GM19351 (cell line): ENCODE measurements around the gene METTL16.

Experiments used
- ATAC-seq: cut with Tn5 transposase; IDR thresholded peaks from one replicate; pipeline ENCODE4 v1.9.1; 2021; ENCODE audit warnings: mild to moderate bottlenecking, moderate library complexity; ENCODE audit not compliant: unreplicated experiment

The METTL16 gene

GRCh38 chr17:2368359-2368758 lies 143.3 kb downstream of the METTL16 start:
- ATAC-seq, result no peak

GRCh38 chr17:2366747-2367494 lies 144.8 kb downstream of the METTL16 start:
- ATAC-seq, result no peak
